ENCODE results near the gene OR5A1. TPM values are rescaled to one million over a fixed set of nuclear protein-coding genes. Genes with fewer than 3 reads are reported as not detected.

OR5A1 gene
- total and polyA plus RNA-seq, 2 donors (not counting 3 experiments of a cell fraction or from before 2014, with no cell fraction given): not detected

- H2AFZ ChIP-seq (ENCODE audit: low read depth, low read length): no peak within 1 kb of the TSS
- no peak for TF ChIP-seq EZH2 (IDR thresholded peaks at IDR 0.05; ENCODE audit: borderline replicate concordance, low read depth, low read length, severe bottlenecking)
- no peak for TF ChIP-seq CTCF (IDR thresholded peaks at IDR 0.05; ENCODE audit: extremely low read depth in 1 of 2, insufficient read depth in 1 of 2, low read depth in 1 of 2, low read length in 2 of 2)
- no peak for TF ChIP-seq FOS (IDR thresholded peaks at IDR 0.05; ENCODE audit: borderline replicate concordance, insufficient read depth, low read length)
- no peaks in the 10 kb centered on the region for H3K36me3 ChIP-seq (ENCODE audit: control insufficient read depth in 2 of 2, extremely low read depth in 1 of 2, insufficient read depth in 2 of 2, low read length in 2 of 2)
- ChIA-PET POLR2A (no interaction called here), CTCF (no interaction called here)
- no peaks in the 10 kb centered on the region for H3K4me1 ChIP-seq (ENCODE audit: control insufficient read depth, extremely low read depth, insufficient read depth, low read length)
- FAIRE-seq (no peak), DNase-seq (ENCODE audit: low read depth, low spot score) (no peak)
- no peaks in the 10 kb centered on the region for H3K27me3 ChIP-seq (ENCODE audit: control insufficient read depth in 2 of 2, insufficient read depth in 2 of 2, low read length in 2 of 2)
- H3K4me3 ChIP-seq (replicated peaks in 1 of 3; ENCODE audit: insufficient read depth in 1 of 3, low read depth in 1 of 3, low read length in 3 of 3): no peak within 1 kb of the TSS
- H3K9me3 ChIP-seq (replicated peaks; ENCODE audit: control insufficient read depth, insufficient read depth, low read length): no peaks in the 10 kb centered on the region
- no peaks in the 10 kb centered on the region for H4K20me1 ChIP-seq (replicated peaks; ENCODE audit: control insufficient read depth, extremely low read depth, insufficient read depth, low read length)
- intact Hi-C loops (cut with micrococcal nuclease): no loop called here
- no peak within 1 kb of the TSS for H3K9ac ChIP-seq (replicated peaks; ENCODE audit: extremely low read depth, insufficient read depth, low read length)
- no peak within 1 kb of the TSS for H3K27ac ChIP-seq (ENCODE audit: insufficient read depth, low read depth, low read length)
- no TSS peak for BruUV-seq (replicated peaks)
- no peaks in the 10 kb centered on the region for H3K79me2 ChIP-seq (ENCODE audit: control insufficient read depth, insufficient read depth, low read length)
- H3K9me1 ChIP-seq (replicated peaks; ENCODE audit: control insufficient read depth, extremely low read depth, insufficient read depth, low read length): no peaks in the 10 kb centered on the region
- no peak within 1 kb of the TSS for H3K4me2 ChIP-seq (ENCODE audit: insufficient read depth, low read length)
- dilution Hi-C loops (cut with MboI; ENCODE audit: extremely low pct_ligation_motif_present, low sequenced_read_pairs): no loop called here
Measured at GRCh38 chr11:59473015-59473414, 36.7 kb downstream of the OR5A1 start, which contains the start of gene OR4D10. OR4D10 (plus strand) TSS chr11:59473315; CDS start chr11:59477430, 4,115 bp downstream.

- Histone ChIP-seq H3K9me3 (replicated peaks; ENCODE audit: control insufficient read depth, insufficient read depth, low read length) (no peaks in the 10 kb centered on the region), H3K79me2 (ENCODE audit: control insufficient read depth, insufficient read depth, low read length) (no peaks in the 10 kb centered on the region), H3K9me1 (replicated peaks; ENCODE audit: control insufficient read depth, extremely low read depth, insufficient read depth, low read length) (no peaks in the 10 kb centered on the region), H3K36me3 (ENCODE audit: control insufficient read depth in 2 of 2, extremely low read depth in 1 of 2, insufficient read depth in 2 of 2, low read length in 2 of 2) (no peaks in the 10 kb centered on the region), H4K20me1 (replicated peaks; ENCODE audit: control insufficient read depth, extremely low read depth, insufficient read depth, low read length) (no peaks in the 10 kb centered on the region), H3K9ac (replicated peaks; ENCODE audit: extremely low read depth, insufficient read depth, low read length) (no peak overlapping the region), H3K27me3 (ENCODE audit: control insufficient read depth in 2 of 2, insufficient read depth in 2 of 2, low read length in 2 of 2) (no peaks in the 10 kb centered on the region), H3K27ac (ENCODE audit: insufficient read depth, low read depth, low read length) (no peak overlapping the region), H3K4me2 (ENCODE audit: insufficient read depth, low read length) (no peak overlapping the region), H2AFZ (ENCODE audit: low read depth, low read length) (no peak overlapping the region), H3K4me1 (ENCODE audit: control insufficient read depth, extremely low read depth, insufficient read depth, low read length) (no peaks in the 10 kb centered on the region), H3K4me3 (replicated peaks in 1 of 3; ENCODE audit: insufficient read depth in 1 of 3, low read depth in 1 of 3, low read length in 3 of 3) (no peak overlapping the region)
- no peak for TF ChIP-seq MAX (IDR thresholded peaks at IDR 0.05; ENCODE audit: insufficient read depth, insufficient read length)
- no peak for TF ChIP-seq MYC (IDR thresholded peaks at IDR 0.05; ENCODE audit: low read depth, low read length)
- TF ChIP-seq POLR2AphosphoS5 (IDR thresholded peaks at IDR 0.05; ENCODE audit: insufficient read depth, low read depth, low read length): no peak
- TF ChIP-seq GATA2 (IDR thresholded peaks at IDR 0.05; ENCODE audit: insufficient read depth, insufficient read length, low read depth, low read length): no peak
- no peak for TF ChIP-seq FOS (IDR thresholded peaks at IDR 0.05; ENCODE audit: borderline replicate concordance, insufficient read depth, low read length)
- no peak for TF ChIP-seq EZH2 (IDR thresholded peaks at IDR 0.05; ENCODE audit: borderline replicate concordance, low read depth, low read length, severe bottlenecking)
- TF ChIP-seq POLR2A (IDR thresholded peaks at IDR 0.05; ENCODE audit: low read depth, low read length): no peak
- no peak for TF ChIP-seq CTCF (IDR thresholded peaks at IDR 0.05; ENCODE audit: extremely low read depth in 1 of 2, insufficient read depth in 1 of 2, low read depth in 1 of 2, low read length in 2 of 2)
- no peak for TF ChIP-seq JUN (IDR thresholded peaks at IDR 0.05; ENCODE audit: borderline replicate concordance, insufficient read depth, insufficient read length, low read depth)
- ChIA-PET CTCF (no interaction called here), POLR2A (no interaction called here)
- dilution Hi-C loops (cut with MboI; ENCODE audit: extremely low pct_ligation_motif_present, low sequenced_read_pairs) (no loop called here), intact Hi-C loops (cut with micrococcal nuclease) (no loop called here)
- FAIRE-seq: no peak
- DNase-seq (ENCODE audit: low read depth, low spot score): no peak
- no TSS peak for BruUV-seq (replicated peaks)
Measured at GRCh38 chr11:59475176-59475575, 38.9 kb downstream of the OR5A1 start.

Measured in endothelial cell of umbilical vein (primary cell).